GM18505 (cell line): ENCODE data around the gene LSAMP.
"Not testable (repeated sequence)": the region's sequence is repeated elsewhere in the genome, so short reads cannot be mapped to it uniquely, and the experiment has no call there.

Experiments used
- ATAC-seq: cut with Tn5 transposase; IDR thresholded peaks from one replicate; pipeline ENCODE4 v1.9.1; 2021; ENCODE audit not compliant: unreplicated experiment
- POLR2A ChIP-seq: IDR thresholded peaks from 4 replicates; pipeline ENCODE4 v1.6.1; 2011; ENCODE audit warnings: borderline replicate concordance; ENCODE audit not compliant: insufficient read depth, insufficient read length; ENCODE audit errors: extremely low read depth

Gene LSAMP

DNA sequence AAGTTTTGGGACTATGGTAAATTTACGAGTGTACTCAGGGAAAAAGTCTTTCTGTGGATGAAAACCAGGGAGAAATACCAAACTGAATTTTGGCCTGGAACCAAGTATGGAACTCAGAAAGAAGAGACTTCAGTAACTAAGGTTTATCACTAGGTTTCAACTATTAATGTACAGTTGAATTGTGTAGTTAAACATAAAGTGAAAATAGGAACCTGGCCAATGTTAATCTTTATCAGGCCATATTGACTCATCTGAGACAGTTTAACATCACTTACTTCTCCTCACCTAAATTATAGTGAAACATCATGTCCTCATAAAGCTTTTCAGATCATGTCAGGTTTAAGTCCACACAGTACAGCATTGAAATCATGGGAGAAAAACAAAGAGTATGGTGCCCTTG, 197.7 kb downstream of the LSAMP start:
- no peak for TF ChIP-seq POLR2A
- no peak for ATAC-seq

DNA sequence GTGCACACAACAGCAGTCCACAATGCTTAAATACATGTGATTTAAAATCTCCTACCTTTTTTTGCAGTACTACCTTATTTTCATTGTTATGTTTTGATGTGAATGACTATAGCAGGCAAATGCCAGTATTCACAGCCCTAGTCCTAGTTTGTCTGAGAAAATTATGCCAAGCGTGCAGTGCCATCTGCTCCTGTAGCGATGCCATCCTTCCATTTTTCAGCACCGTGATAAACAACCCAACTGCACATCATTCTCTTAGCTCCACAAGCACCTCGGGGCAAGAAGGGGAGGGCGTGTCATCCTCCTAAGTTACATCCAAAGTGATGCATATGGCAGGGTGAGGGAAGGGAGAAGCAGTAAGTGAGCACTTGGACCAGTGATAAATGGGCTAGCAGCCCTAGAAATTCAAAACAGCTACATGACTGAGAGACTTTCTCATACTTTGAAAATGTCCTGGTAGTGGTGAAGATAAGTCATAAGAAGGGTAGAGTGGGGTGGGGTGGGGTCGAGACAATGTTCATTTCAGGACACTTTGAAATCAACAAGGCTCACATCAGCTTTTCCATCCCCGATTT, 198.8 kb downstream of the LSAMP start:
- no peak for TF ChIP-seq POLR2A
- no peak for ATAC-seq

GRCh38 chr3:116242825-116243224, 202.5 kb downstream of the LSAMP start:
- no peak for ATAC-seq
- no peak for TF ChIP-seq POLR2A

DNA sequence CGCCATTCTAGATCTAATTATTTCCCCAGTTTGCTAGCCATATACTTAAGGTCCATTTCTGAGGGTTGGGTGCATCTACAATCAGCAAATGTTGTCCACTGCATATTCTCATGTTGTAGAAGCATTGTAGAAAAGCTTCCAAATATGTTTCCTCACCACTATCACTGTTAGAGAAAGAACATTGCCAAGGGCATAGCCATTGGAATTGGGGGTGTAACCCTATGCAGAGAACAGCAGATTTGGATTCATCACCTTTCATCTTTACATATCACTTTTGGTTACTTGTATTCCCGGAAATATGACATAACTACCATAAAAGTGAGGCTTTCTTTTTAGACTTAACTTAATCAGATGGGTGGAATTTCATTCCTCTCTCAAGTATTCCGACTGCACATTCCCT, 203.6 kb downstream of the LSAMP start:
- no peak for ATAC-seq
- TF ChIP-seq POLR2A: no peak

- no peak for TF ChIP-seq POLR2A
- no peak for ATAC-seq
Observed at GRCh38 chr3:116240261-116240660, 205.0 kb downstream of the LSAMP start.

DNA sequence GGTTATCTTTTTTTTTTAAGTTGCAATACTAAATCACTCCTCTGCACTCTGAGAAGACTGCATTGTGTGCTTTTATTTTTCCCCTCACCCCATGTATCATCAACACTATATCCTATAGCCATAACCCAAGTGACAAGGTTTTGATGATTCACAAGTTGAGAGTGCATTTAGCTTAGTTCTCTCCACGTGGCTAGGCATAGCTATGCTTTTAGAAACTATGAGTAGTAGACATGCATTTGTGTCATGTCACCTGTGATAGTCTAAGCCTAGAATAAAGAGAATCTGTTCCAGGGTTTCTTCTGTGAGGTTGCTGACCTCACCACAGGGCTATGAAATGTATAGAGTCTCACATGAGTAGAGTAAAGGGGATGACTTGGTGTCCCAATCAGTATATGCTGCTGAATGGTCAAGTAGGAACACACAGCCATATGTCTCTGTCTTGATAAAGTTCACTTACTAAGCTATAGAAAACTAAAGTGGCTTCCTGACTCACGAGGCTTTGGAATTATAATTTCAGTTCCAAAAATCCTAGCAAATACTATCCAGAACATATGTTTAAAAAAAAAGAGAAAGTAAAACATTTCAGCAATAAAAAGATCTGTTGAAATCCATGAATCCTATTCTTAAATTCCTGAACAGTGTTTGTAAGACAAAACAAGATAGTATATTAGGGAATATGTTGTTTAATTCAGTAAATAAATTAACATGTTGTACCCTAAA, 206.3 kb downstream of the LSAMP start:
- no peak for ATAC-seq
- no peak for TF ChIP-seq POLR2A

DNA sequence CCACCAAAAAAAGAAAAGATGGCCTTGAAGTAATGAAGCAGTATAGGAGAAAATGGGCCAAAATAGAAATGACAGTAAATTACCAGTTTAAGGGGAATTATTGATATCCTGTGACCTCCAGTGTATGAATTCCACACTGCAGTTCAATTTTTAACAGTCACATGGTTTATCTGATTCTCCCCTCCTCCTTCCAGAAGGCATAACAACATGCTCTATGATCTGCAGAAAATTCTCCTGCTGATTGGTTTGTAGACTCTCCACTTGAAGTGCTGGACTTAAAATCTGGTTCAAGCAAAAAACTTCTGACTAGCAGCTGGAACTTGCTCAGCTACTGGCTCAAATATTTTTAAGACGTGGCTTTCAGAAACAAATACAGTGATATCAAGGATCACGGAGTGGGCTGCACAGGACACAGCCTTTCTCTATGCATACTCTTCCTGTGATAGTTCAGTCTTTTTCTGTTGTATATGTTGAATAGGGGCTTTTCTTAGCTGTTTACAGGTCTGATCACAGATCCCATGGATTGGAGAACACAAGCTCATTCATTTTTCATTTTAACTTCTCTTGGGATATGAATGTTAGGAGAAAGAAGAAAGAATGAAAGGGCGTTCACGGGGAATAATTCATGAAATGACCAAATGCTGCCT, 211.5 kb downstream of the LSAMP start:
- no peak for ATAC-seq
- no peak for TF ChIP-seq POLR2A

GRCh38 chr3:116230431-116231020, 214.8 kb downstream of the LSAMP start:
- TF ChIP-seq POLR2A: no peak
- ATAC-seq: no peak

DNA sequence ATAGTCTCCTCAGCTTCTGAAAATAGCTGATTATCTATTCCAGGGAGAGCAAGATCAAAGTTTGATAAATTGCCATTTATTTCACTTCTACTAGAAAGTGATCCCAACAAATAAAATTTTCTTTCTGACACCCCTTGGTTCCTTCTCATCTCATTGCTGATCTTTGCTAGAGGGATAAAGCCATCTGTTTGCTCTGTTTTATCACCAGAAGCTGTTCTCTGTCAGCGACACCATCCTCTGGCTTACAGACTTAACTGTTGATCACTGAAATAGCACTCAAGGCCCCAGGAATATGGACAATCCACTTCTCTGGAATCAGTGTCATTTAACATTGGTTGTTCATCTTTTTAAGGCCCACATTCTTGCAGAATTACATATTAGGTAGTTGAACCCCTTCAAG, 219.0 kb downstream of the LSAMP start:
- no peak for ATAC-seq

DNA sequence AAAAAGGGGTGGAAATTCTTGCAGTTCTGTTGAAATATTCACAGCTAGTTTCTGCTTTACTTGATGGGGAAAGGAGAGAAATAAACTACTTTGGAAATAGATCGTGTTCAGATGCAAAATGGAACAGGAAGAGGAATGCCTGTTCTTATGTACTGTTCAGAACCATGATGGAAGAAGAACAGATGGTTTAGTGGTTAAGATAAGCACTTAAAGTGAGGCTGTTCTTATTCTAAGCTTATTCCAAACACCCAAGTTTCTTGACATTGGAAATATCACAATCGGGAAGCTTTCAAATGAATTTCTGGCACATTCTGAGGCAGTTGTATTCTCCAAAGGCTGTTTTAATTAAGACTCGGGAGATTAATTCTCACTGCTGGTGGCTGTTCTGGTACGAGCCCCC, 228.5 kb downstream of the LSAMP start:
- TF ChIP-seq POLR2A: no peak
- ATAC-seq: no peak

More for the DNA sequence above, 219.0 kb downstream of the LSAMP start:
- no peak for TF ChIP-seq POLR2A

DNA sequence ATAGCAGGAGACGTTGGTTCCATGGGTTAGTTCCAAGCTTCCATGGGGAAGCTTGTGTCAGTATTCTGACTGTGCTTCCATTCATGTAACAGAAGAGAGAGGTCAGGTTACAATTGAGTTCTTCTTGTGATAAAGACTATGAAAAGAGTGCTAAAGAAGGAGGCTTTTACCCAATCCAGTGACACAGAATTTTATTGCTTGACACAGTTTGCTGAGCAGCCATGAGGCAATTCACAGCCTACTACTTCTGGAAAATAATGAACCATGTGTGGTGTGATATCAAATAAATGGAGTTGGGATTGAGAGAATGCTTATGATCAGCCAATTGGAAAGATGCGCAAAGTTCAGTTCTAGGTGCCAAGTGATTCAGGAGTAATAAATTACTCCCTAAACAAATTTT, 233.4 kb downstream of the LSAMP start:
- ATAC-seq: no peak
- TF ChIP-seq POLR2A: no peak

- ATAC-seq: not testable (repeated sequence)
Observed at GRCh38 chr3:116208830-116209229, 236.5 kb downstream of the LSAMP start.

DNA sequence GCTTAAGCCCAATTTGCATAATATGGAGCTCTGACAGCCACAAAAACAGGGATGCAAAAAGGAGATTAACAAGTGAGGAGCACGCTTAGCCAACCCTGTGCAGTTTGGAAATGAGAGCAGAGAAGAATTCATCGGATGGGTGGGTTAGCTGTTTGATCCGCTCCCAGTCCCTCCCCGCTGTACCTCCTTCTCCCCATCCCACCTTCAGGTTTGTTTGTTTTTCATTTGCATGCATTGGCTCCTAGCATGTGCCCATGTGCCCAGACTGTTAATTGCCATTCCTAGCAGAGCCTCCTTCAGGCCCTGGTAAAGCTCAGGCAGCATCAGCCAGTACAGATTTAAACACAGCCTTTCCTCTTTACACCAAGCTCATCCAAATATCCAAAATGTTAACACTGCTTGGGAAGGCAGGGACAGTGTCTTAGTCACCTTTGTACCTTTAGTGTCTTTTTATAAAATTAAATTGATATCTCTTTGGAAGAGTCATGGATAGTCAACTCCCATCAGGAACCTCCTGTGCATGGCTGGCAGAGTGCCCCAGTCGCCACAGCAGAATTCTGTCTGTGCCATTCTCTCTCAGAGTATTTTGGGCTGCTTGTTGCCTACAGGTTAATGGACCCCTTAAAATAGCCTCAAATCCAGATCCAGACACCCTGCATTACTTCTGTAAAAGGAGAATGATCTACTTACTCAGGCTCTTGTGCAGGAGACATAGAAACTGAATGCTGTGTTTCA, 244.2 kb downstream of the LSAMP start:
- no peak for TF ChIP-seq POLR2A
- ATAC-seq: no peak
